ENCODE measurements around the gene TOR1AIP2. TPM values are rescaled to one million over a fixed set of nuclear protein-coding genes. Genes with fewer than 3 reads are reported as not detected.

The TOR1AIP2 gene
- total RNA-seq, 1 donor from 2014 or later = 49.4 TPM

GRCh38 chr1:179883040-179883744 lies 5.6 kb upstream of the TOR1AIP2 start:
- ChIA-PET CTCF (interaction anchor here (0.9 to 1.4 kb wide), 4 partner anchors 15 to 71 kb away, joined by 4 to 5 read pairs (median 4); partner anchors contain the start of gene CEP350), POLR2A (interaction anchor here (0.5 to 2.7 kb wide), 16 partner anchors 9 to 620 kb away, joined by 3 to 95 read pairs (median 4); partner anchors contain the start of genes ACBD6, CEP350 and QSOX1)
- H3K36me3 Mint-ChIP-seq (ENCODE audit: low read depth) = peaks cover 39% of the 10 kb centered on the region
- H3K4me3 Mint-ChIP-seq = peak overlapping the region; percentile 100
- no peaks in the 10 kb centered on the region for H3K9me3 Mint-ChIP-seq
- peaks cover 64% of the 10 kb centered on the region for H3K4me1 Mint-ChIP-seq
- no peak for TF ChIP-seq CTCF (IDR thresholded peaks at IDR 0.05)
- H3K27me3 Mint-ChIP-seq = no peaks in the 10 kb centered on the region
- peak overlapping the region; percentile 100 for H3K27ac Mint-ChIP-seq
- DNase-seq (no peak), ATAC-seq (ENCODE audit: low read depth) (peak; percentile 20)
- intact Hi-C loops (cut with micrococcal nuclease) = loop anchor here (2.0 to 5.0 kb wide), 5 partner anchors 16 to 1204 kb away; partner anchors contain the start of genes ACBD6, IER5 and TOR3A

- Mint-ChIP-seq H3K4me3 (peak within 1 kb of the TSS; percentile 100), H3K9me3 (no peaks in the 10 kb centered on the region), H3K27ac (peak within 1 kb of the TSS; percentile 100), H3K27me3 (no peaks in the 10 kb centered on the region), H3K36me3 (ENCODE audit: low read depth) (peaks cover 35% of the 10 kb centered on the region), H3K4me1 (peaks cover 64% of the 10 kb centered on the region)
- DNase-seq (peak; percentile 96), ATAC-seq (ENCODE audit: low read depth) (peak; percentile 76)
- TF ChIP-seq CTCF (IDR thresholded peaks at IDR 0.05) = no peak
- CTCF ChIA-PET = interaction anchor here (0.9 to 1.4 kb wide), 3 partner anchors 15 to 72 kb away, joined by 4 to 5 read pairs (median 4); partner anchors contain the start of gene CEP350
- intact Hi-C loops (cut with micrococcal nuclease) = loop anchor here (1.0 to 5.0 kb wide), 10 partner anchors 16 to 1205 kb away; partner anchors contain the start of genes ACBD6, AXDND1, CEP350 and IER5
- POLR2A ChIA-PET = interaction anchor here (0.5 to 2.7 kb wide), 14 partner anchors 8 to 621 kb away, joined by 3 to 95 read pairs (median 5); partner anchors contain the start of genes ACBD6, CEP350 and QSOX1
Measured at GRCh38 chr1:179882253-179883039, 4.8 kb upstream of the TOR1AIP2 start, which contains the start of gene TOR1AIP1. Gene TOR1AIP1, plus strand, starts transcription at chr1:179882285. Its CDS starts 218 bp downstream, at chr1:179882503.

GRCh38 chr1:179881642-179882252 lies 4.1 kb upstream of the TOR1AIP2 start:
- no peaks in the 10 kb centered on the region for H3K9me3 Mint-ChIP-seq
- intact Hi-C loops (cut with micrococcal nuclease) = loop anchor here (1.0 to 5.0 kb wide), 10 partner anchors 17 to 1206 kb away; partner anchors contain the start of genes ACBD6, AXDND1, CEP350 and IER5
- DNase-seq (no peak), ATAC-seq (ENCODE audit: low read depth) (no peak)
- H3K36me3 Mint-ChIP-seq (ENCODE audit: low read depth) = peaks cover 36% of the 10 kb centered on the region
- POLR2A ChIA-PET = interaction anchor here (1.0 to 2.9 kb wide), 7 partner anchors 11 to 273 kb away, joined by 3 to 95 read pairs (median 8); partner anchors contain the start of genes CEP350 and QSOX1
- peaks cover 59% of the 10 kb centered on the region for H3K4me1 Mint-ChIP-seq
- CTCF ChIA-PET = no interaction called here
- H3K27me3 Mint-ChIP-seq = no peaks in the 10 kb centered on the region
- H3K4me3 Mint-ChIP-seq = peak overlapping the region; percentile 100
- H3K27ac Mint-ChIP-seq = peak overlapping the region; percentile 100
- no peak for TF ChIP-seq CTCF (IDR thresholded peaks at IDR 0.05)

GRCh38 chr1:179879797-179880196 lies 2.2 kb upstream of the TOR1AIP2 start:
- no peak for TF ChIP-seq CTCF (IDR thresholded peaks at IDR 0.05)
- Mint-ChIP-seq H3K27ac (no peak overlapping the region), H3K36me3 (ENCODE audit: low read depth) (peaks cover 33% of the 10 kb centered on the region), H3K4me3 (no peak overlapping the region), H3K9me3 (no peaks in the 10 kb centered on the region), H3K4me1 (peaks cover 55% of the 10 kb centered on the region), H3K27me3 (no peaks in the 10 kb centered on the region)
- POLR2A ChIA-PET = interaction anchor here (2.9 kb wide), 1 partner anchor 74 kb away, joined by 15 read pairs; the partner anchor contains the start of gene CEP350
- intact Hi-C loops (cut with micrococcal nuclease) = loop anchor here (5.0 kb wide), 3 partner anchors 123 to 1208 kb away; partner anchors contain the start of genes IER5 and TOR3A
- CTCF ChIA-PET = no interaction called here
- ATAC-seq (ENCODE audit: low read depth) (no peak), DNase-seq (no peak)
